Liver (tissue), 3 donors: ENCODE data around the gene ADCYAP1R1.

ENCODE experiments used
- FOXA1 ChIP-seq: IDR thresholded peaks from 2 replicates; pipeline ENCODE4 v1.6.1; 2016; ENCODE audit warnings: antibody characterized with exemption
- RAD21 ChIP-seq, 2 donors: IDR thresholded peaks; 2 replicates each; pipeline ENCODE4 v1.6.1; 2016; ENCODE audit warnings: antibody characterized with exemption in 2 of 2, mild to moderate bottlenecking in 2 of 2
- SP1 ChIP-seq: IDR thresholded peaks from 2 replicates; pipeline ENCODE4 v1.6.1; 2018; ENCODE audit warnings: antibody characterized with exemption, mild to moderate bottlenecking
- TF ChIP-seq, protein P1 (sequence below): fragments of 150-350 bp; IDR thresholded peaks from 2 replicates; pipeline ENCODE4 v1.5.1; 2017; ENCODE audit warnings: improper control_type of control experiment, low read depth, low read length; ENCODE audit not compliant: missing input control
- TF ChIP-seq, protein P2 (sequence below): IDR thresholded peaks from 2 replicates; pipeline ENCODE4 v1.6.1; 2016; ENCODE audit warnings: antibody characterized with exemption
- TF ChIP-seq, protein P3 (sequence below): IDR thresholded peaks from 2 replicates; pipeline ENCODE4 v1.6.1; 2016; ENCODE audit warnings: antibody characterized with exemption, mild to moderate bottlenecking
- donor health status: healthy.
- donor health status: healthy.

DNA sequence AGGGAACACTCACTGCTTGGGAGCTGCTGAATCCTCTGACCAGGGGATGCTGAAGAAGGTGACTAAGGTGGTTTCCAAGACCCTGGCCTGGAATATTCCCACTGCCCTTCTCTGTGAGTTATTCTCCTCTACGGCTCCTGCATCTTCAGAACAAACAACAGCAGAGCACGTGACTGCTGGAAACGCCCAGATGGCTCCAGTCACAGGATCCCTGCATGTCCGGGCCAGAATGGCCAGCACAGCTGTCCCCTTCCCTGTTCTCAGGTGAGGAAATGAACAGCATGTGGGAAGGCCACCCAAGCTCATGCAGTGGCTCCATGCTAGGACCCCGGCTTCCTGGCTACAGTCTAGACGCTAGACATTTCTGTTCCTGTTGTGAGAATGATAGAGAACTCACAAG lies 45.3 kb upstream of the ADCYAP1R1 start:
- TF ChIP-seq, protein P1, sequence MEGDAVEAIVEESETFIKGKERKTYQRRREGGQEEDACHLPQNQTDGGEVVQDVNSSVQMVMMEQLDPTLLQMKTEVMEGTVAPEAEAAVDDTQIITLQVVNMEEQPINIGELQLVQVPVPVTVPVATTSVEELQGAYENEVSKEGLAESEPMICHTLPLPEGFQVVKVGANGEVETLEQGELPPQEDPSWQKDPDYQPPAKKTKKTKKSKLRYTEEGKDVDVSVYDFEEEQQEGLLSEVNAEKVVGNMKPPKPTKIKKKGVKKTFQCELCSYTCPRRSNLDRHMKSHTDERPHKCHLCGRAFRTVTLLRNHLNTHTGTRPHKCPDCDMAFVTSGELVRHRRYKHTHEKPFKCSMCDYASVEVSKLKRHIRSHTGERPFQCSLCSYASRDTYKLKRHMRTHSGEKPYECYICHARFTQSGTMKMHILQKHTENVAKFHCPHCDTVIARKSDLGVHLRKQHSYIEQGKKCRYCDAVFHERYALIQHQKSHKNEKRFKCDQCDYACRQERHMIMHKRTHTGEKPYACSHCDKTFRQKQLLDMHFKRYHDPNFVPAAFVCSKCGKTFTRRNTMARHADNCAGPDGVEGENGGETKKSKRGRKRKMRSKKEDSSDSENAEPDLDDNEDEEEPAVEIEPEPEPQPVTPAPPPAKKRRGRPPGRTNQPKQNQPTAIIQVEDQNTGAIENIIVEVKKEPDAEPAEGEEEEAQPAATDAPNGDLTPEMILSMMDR, result no peak
- TF ChIP-seq RAD21 (IDR thresholded peaks at IDR 0.05), result no peak
- TF ChIP-seq SP1, result no peak
- TF ChIP-seq FOXA1, result no peak
- TF ChIP-seq, protein P2, sequence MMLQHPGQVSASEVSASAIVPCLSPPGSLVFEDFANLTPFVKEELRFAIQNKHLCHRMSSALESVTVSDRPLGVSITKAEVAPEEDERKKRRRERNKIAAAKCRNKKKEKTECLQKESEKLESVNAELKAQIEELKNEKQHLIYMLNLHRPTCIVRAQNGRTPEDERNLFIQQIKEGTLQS, result no peak
- TF ChIP-seq, protein P3, sequence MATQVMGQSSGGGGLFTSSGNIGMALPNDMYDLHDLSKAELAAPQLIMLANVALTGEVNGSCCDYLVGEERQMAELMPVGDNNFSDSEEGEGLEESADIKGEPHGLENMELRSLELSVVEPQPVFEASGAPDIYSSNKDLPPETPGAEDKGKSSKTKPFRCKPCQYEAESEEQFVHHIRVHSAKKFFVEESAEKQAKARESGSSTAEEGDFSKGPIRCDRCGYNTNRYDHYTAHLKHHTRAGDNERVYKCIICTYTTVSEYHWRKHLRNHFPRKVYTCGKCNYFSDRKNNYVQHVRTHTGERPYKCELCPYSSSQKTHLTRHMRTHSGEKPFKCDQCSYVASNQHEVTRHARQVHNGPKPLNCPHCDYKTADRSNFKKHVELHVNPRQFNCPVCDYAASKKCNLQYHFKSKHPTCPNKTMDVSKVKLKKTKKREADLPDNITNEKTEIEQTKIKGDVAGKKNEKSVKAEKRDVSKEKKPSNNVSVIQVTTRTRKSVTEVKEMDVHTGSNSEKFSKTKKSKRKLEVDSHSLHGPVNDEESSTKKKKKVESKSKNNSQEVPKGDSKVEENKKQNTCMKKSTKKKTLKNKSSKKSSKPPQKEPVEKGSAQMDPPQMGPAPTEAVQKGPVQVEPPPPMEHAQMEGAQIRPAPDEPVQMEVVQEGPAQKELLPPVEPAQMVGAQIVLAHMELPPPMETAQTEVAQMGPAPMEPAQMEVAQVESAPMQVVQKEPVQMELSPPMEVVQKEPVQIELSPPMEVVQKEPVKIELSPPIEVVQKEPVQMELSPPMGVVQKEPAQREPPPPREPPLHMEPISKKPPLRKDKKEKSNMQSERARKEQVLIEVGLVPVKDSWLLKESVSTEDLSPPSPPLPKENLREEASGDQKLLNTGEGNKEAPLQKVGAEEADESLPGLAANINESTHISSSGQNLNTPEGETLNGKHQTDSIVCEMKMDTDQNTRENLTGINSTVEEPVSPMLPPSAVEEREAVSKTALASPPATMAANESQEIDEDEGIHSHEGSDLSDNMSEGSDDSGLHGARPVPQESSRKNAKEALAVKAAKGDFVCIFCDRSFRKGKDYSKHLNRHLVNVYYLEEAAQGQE, result no peak
